Measurements from ENCODE around the gene TMEM135.

Gene TMEM135

DNA sequence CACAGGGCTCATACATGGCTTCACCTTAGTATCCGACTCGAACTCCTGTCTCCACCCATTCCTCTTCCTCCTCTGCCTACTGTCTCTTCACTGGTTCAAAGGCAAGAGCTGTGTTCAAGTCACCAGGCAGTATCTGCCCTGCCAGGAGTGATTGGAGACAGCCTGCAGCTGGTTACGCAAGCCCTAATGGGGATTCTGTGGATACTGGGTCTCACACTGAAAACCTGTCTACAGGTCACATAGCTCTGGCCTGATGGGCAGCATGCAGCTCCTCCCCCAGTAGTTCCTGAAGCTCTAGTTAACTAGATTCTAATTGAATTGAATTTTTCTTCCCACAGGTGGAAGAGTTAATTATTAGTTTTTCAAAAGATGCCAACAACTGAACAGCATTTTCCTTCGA, 332.2 kb downstream of the TMEM135 start:
- TF ChIP-seq EGR1 (IDR thresholded peaks at IDR 0.05) = no peak
- TF ChIP-seq YY1 (IDR thresholded peaks at IDR 0.05; ENCODE audit: low read depth) = no peak
- no peak for TF ChIP-seq RAD21 (IDR thresholded peaks at IDR 0.05; ENCODE audit: low read depth)
- TF ChIP-seq FOXM1 (IDR thresholded peaks at IDR 0.05; ENCODE audit: borderline replicate concordance, low read depth) = no peak
- no peak for TF ChIP-seq CREB1 (IDR thresholded peaks at IDR 0.05; ENCODE audit: low read depth)
- TF ChIP-seq TAF1 (IDR thresholded peaks at IDR 0.05; ENCODE audit: low read depth) = no peak

DNA sequence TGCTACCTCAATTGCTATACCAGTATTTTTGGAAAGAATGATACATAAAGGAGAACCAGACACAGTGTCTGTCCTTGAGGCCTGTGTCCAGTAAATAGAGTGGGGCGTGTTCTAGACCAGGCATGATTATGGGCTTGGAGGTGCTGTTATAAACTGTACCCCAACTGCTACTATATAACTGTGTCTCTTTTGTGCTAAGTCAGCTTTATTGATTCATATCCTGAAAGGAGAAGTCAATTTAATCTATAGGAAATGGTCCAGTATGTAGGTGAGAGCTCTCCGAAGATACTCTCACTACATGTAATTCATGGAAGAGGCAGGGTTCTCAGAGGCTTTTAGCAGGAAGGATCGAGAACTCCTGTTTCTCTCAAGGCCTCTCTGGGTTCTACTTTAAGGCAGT, 334.3 kb downstream of the TMEM135 start:
- TF ChIP-seq, protein P1, sequence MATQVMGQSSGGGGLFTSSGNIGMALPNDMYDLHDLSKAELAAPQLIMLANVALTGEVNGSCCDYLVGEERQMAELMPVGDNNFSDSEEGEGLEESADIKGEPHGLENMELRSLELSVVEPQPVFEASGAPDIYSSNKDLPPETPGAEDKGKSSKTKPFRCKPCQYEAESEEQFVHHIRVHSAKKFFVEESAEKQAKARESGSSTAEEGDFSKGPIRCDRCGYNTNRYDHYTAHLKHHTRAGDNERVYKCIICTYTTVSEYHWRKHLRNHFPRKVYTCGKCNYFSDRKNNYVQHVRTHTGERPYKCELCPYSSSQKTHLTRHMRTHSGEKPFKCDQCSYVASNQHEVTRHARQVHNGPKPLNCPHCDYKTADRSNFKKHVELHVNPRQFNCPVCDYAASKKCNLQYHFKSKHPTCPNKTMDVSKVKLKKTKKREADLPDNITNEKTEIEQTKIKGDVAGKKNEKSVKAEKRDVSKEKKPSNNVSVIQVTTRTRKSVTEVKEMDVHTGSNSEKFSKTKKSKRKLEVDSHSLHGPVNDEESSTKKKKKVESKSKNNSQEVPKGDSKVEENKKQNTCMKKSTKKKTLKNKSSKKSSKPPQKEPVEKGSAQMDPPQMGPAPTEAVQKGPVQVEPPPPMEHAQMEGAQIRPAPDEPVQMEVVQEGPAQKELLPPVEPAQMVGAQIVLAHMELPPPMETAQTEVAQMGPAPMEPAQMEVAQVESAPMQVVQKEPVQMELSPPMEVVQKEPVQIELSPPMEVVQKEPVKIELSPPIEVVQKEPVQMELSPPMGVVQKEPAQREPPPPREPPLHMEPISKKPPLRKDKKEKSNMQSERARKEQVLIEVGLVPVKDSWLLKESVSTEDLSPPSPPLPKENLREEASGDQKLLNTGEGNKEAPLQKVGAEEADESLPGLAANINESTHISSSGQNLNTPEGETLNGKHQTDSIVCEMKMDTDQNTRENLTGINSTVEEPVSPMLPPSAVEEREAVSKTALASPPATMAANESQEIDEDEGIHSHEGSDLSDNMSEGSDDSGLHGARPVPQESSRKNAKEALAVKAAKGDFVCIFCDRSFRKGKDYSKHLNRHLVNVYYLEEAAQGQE (IDR thresholded peaks at IDR 0.05; ENCODE audit: low read depth) = no peak
- TF ChIP-seq TCF12 (IDR thresholded peaks at IDR 0.05; ENCODE audit: low read depth) (no peak), MAX (IDR thresholded peaks at IDR 0.05) (no peak), RAD21 (IDR thresholded peaks at IDR 0.05; ENCODE audit: low read depth) (no peak), TAF1 (IDR thresholded peaks at IDR 0.05; ENCODE audit: low read depth) (no peak), CREB1 (IDR thresholded peaks at IDR 0.05; ENCODE audit: low read depth) (no peak), CEBPB (IDR thresholded peaks at IDR 0.05) (no peak), TEAD4 (IDR thresholded peaks at IDR 0.05) (no peak)
